Cerebellar nuclear complex (tissue), 1 donor: ENCODE results near the gene RASA3.
"Not testable (repeated sequence)": the region's sequence is repeated elsewhere in the genome, so short reads cannot be mapped to it uniquely, and the experiment has no call there.

ENCODE experiments used
- DNase-seq, 2 experiments: peaks; one replicate each; lab custom pipeline; 2025; lab: John Stamatoyannopoulos, UW

RASA3 gene

DNA sequence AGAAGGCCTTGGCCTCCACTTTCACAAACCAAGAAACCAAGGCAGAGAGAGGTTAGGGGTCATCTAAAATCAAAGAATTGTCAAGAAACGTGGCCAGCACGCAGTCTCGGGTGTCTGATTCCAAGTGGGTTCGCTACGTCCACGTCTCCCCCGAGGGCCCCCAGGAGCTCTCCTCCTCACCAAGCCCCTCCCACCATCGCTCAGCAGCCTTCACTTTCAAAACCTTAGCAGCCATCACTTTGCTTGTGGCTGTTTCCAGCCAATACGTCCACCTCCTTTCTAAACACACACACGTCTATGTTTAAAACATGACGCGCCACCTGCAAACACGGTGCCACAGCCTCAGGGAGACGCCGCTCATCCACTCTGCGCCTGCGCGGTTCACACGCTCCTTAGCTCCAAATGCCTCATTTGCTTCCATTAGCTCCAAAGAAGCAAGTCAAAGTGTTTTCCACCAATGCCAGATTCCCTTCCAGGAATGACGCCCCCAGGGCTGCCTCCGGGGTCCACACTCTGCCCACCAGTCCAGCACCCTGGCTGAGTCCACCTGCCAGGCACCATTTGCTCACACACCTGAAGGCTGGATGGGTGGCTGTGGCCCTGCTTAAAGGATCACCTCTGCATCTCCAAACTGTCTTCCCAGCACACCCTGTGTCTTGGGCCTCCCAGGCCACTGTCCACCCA is 5.5 kb downstream of the RASA3 start:
- no peak for DNase-seq

DNA sequence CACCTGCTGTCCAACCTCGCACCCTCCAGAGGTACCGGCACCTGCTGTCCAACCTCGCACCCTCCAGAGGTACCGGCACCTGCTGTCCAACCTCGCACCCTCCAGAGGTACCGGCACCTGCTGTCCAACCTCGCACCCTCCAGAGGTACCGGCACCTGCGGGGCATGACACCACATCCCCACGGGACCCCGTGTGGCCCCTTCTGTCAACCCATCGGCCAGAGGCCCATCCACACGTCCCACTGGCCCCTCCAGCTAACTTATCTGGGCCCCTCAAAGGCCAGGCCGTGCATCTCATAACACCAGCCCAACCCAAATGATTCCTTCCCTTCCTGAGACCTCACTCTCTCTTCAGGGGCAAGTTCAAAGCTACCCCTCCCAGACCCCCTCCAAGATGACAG is 6.3 kb downstream of the RASA3 start:
- not testable (repeated sequence) for DNase-seq

- no peak for DNase-seq
These were observed 6.8 kb downstream of the RASA3 start for GRCh38 chr13:114125589-114125988.

- no peak for DNase-seq
These were observed 7.5 kb downstream of the RASA3 start for GRCh38 chr13:114124921-114125320.

DNA sequence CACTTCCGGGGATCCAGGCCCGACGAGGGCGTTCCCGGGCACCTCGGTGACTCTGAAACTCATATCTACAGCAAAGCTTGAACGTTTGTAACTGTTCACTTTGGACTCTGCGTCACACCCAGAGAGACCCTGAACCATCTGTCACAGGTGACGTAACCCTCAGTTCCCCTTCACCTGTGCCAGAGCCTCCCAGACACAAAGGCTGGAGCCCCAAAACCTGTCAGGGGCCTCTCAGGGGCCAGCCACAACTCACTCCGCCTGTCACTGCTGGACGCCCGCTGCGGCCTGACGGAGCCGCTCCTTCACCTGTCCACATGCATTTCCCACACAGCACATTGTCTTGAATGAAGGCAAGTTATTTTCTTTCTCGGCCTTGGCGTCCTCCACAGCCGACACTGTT is 8.0 kb downstream of the RASA3 start:
- DNase-seq, result no peak

- DNase-seq, result no peak
These were observed 8.5 kb downstream of the RASA3 start for GRCh38 chr13:114123876-114124275.

DNA sequence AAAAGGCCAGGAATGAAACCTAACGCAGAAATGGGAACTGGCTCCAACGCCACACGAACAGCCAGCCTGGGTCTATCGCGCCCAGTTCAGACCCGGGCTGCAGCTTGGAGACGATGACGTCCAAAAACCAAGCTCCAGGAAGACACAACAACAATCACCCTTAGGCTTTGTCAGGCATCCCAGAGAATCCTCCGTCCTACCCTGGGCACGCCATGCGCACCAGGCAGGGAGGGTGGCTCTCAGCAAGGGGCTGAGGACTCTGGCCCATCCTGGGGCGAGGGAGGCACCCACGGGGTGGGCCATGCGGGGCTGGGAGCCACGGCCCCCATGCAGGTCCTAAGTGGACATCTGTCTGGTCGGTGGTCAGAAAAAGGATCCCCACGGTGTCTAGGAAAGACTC is 9.0 kb downstream of the RASA3 start:
- no peak for DNase-seq

GRCh38 chr13:114122591-114123211 is 9.7 kb downstream of the RASA3 start:
- DNase-seq, result no peak

- no peak for DNase-seq
These were observed 10.3 kb downstream of the RASA3 start for GRCh38 chr13:114122127-114122511.

DNA sequence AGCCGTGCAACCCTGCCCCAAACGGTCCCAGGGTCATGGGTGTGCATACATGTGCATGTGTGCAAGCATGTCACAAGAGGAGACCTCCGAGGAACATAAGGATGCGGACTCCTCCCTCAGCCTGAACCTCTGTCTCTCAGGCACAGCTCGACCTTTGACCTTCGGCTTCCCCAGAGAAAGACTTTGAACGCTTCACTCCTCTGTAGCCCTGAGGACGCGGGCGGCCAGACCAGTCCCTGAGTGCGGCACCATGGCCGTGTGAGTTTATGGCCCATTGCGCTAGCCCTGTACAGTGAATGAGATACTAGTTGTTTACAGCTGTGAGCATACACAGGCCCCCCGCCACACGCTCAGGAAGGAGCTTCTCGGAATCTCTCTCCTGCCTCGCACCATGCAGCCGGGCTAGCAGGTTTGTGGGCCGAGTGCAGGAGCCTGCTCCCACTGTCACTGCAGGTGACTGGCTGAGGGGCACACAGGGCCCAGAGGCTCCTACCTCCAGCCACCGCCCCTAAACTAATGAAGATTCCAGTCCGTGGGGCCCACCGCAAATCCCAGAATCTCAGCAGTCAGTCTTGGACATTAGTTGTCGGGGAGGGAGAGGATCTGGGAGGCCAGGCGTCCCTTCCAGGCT is 10.8 kb downstream of the RASA3 start:
- DNase-seq, result no peak

- no peak for DNase-seq
These were observed 11.4 kb downstream of the RASA3 start for GRCh38 chr13:114121031-114121430.

- no peak for DNase-seq
These were observed 11.8 kb downstream of the RASA3 start for GRCh38 chr13:114120591-114121011.

GRCh38 chr13:114119196-114119595 is 13.2 kb downstream of the RASA3 start:
- no peak for DNase-seq

- no peak for DNase-seq
These were observed 13.8 kb downstream of the RASA3 start for GRCh38 chr13:114118511-114119123.

- no peak for DNase-seq
These were observed 14.3 kb downstream of the RASA3 start for GRCh38 chr13:114118086-114118485.

GRCh38 chr13:114117341-114117874 is 15.0 kb downstream of the RASA3 start:
- DNase-seq, result not testable (repeated sequence)

- no peak for DNase-seq
These were observed 15.7 kb downstream of the RASA3 start for GRCh38 chr13:114116734-114117133.

DNA sequence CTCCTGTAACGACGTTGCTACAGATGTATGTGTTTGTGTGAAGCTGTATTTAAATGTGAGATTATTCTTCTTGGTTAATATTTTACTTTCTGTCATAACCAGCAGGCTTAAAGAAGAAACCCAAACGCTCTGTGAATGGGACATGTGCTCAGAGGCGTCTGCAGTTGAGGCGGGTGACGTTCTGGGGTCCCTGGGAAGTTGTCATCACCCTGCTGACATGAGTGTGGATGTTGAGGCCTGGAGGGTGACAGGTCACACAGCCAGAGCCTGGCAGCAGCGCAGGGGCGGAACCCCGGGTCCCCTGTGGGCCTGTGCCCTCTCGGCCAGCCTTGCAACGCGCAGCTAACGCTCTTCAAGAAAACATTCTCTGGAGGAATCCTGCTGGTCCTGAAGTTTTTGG is 16.6 kb downstream of the RASA3 start:
- no peak for DNase-seq

DNA sequence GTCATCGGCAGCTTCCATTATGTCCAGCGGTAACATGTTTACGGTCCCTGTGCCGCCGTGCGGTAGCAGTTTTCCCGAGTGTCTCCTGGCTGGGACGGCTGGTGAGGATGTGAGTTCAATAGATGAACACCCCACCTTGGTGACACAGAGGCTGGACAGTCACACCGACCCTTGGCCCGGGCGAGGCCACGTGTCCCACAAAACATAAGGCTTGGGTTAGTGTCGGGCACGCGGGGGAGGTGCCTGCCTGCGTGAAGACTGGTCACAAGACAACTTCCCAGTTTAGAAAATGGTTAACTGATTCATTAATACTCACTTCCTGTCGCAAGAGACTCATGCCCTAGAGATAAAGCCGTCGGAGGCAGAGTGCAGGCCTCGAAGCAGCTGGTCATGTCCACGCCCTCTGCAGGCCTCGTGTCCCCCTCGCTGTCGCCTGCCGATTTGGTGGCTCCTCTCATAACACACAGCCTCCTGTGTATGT is 17.2 kb downstream of the RASA3 start:
- no peak for DNase-seq

GRCh38 chr13:114114666-114115065 is 17.8 kb downstream of the RASA3 start:
- not testable (repeated sequence) for DNase-seq

DNA sequence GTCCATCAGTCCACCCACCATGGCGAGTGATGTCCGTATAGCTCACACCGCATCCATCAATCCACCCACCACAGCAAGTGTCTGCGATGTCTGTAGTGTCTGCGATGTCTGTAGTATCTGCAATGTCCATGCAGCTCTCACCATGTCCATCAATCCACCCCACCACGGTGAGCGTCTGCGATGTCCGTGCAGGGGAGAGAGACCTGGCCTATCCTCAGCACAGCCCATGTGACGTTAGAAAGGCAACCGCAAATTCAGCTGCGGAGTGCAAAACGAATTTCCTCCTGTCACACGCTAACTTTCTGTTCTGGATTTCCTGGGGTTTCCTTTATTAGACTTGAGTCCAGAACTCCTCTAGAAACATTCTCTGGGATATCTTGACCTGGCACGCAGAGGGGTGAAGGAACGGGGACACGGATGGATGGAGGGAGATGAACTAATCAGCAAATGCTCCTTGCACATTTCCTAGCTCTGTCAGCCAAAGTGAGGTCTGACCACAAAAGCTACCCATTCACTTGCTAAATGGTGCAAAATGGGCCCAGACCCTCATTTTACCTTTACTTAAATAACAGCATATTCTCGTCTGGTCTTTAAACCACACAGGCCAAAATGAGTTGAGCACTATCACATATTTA is 18.3 kb downstream of the RASA3 start:
- no peak for DNase-seq

DNA sequence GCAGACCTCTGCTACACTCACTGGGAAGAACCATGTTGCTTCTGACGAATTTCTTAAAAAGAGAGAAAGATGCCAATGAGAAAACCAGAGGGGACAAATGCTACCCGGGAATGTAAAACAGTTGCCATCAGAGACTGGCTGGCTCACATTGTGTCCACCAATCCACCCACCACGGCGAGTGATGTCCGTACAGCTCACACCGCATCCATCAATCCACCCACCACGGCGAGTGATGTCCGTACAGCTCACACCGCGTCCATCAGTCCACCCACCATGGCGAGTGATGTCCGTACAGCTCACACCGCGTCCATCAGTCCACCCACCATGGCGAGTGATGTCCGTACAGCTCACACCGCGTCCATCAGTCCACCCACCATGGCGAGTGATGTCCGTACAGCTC is 19.0 kb downstream of the RASA3 start:
- not testable (repeated sequence) for DNase-seq
